Caco-2 (cell line): ENCODE data around the gene PARP1. TPM values are rescaled to one million over a fixed set of nuclear protein-coding genes. Genes with fewer than 3 reads are reported as not detected.
"Not testable (repeated sequence)": the region's sequence is repeated elsewhere in the genome, so short reads cannot be mapped to it uniquely, and the experiment has no call there.

Experiments used
- BruUV-seq: library from RNA; stranded (reverse); fragments of 400-500 nt; replicated peaks from 2 replicates; lab custom pipeline; 2021; lab: Mats Ljungman, UMichigan
- CTCF ChIA-PET: fragments of 300-600 bp; sonication (Branson Sonifier 250); formaldehyde crosslinking; loops from one replicate; lab custom pipeline; 2022; ENCODE audit warnings: antibody characterized with exemption; lab: Charles Lee
- POLR2A ChIA-PET: fragments of 300-600 bp; sonication (Branson Sonifier 250); formaldehyde crosslinking; loops from one replicate; lab custom pipeline; 2022; ENCODE audit warnings: antibody characterized with exemption; lab: Charles Lee
- DNase-seq, 2 experiments: peaks; one replicate each; pipeline versions ENCODE4 v3.0.0 to v3.0.0-alpha.2; 2020 to 2022
- H3K27me3 ChIP-seq: replicated peaks from 2 replicates; pipeline ENCODE4 v1.6.0; 2011; ENCODE audit warnings: low read length; ENCODE audit not compliant: control insufficient read depth, insufficient read depth
- H3K36me3 ChIP-seq: 2 replicates; pipeline ENCODE4 v1.5.1; 2011; ENCODE audit warnings: low read length; ENCODE audit not compliant: control insufficient read depth, insufficient read depth
- H3K4me1 ChIP-seq: fragments of 250-450 bp; sonication (Bioruptor Pico); 2 replicates; pipeline ENCODE4 v1.5.1; 2020; ENCODE audit warnings: mild to moderate bottlenecking
- H3K4me3 ChIP-seq: 2 replicates; pipeline ENCODE4 v1.5.1; 2011; ENCODE audit warnings: low read depth, mild to moderate bottlenecking, control low read depth, low read length
- H3K9me3 ChIP-seq: fragments of 250-450 bp; sonication (Bioruptor Pico); 2 replicates; pipeline ENCODE4 v1.5.1; 2020; ENCODE audit warnings: mild to moderate bottlenecking, moderate library complexity
- H3K27ac Mint-ChIP-seq: one replicate; pipeline ENCODE4 v1.8.0; 2022; ENCODE audit warnings: mixed read lengths; ENCODE audit not compliant: unreplicated experiment
- H3K27me3 Mint-ChIP-seq: one replicate; pipeline ENCODE4 v1.8.0; 2022; ENCODE audit warnings: mixed read lengths; ENCODE audit not compliant: insufficient read depth, unreplicated experiment
- H3K36me3 Mint-ChIP-seq: one replicate; pipeline ENCODE4 v1.8.0; 2022; ENCODE audit warnings: mild to moderate bottlenecking, mixed read lengths; ENCODE audit not compliant: insufficient read depth, unreplicated experiment
- H3K4me1 Mint-ChIP-seq: one replicate; pipeline ENCODE4 v1.8.0; 2022; ENCODE audit warnings: low read depth, mixed read lengths; ENCODE audit not compliant: unreplicated experiment
- H3K4me3 Mint-ChIP-seq: one replicate; pipeline ENCODE4 v1.8.0; 2022; ENCODE audit warnings: mild to moderate bottlenecking, moderate library complexity, mixed read lengths; ENCODE audit not compliant: unreplicated experiment
- H3K9me3 Mint-ChIP-seq: one replicate; pipeline ENCODE4 v1.8.0; 2022; ENCODE audit warnings: mixed read lengths; ENCODE audit not compliant: unreplicated experiment
- CTCF ChIP-seq, 2 experiments: fragments of 200-600 bp in 1 of 2; IDR thresholded peaks; 1 replicate in 1 of 2; 2 replicates in 1 of 2; pipeline versions ENCODE4 v1.5.1 to v1.8.0; 2011 to 2022; ENCODE audit warnings: antibody characterized with exemption in 1 of 2, control low read depth in 1 of 2, inconsistent platforms in 1 of 2, low read depth in 1 of 2, low read length in 1 of 2, mild to moderate bottlenecking in 1 of 2, moderate library complexity in 1 of 2; ENCODE audit not compliant: insufficient read depth in 1 of 2, severe bottlenecking in 1 of 2, unreplicated experiment in 1 of 2
- intact Hi-C: fragments of 100-400 bp; cut with micrococcal nuclease; formaldehyde crosslinking; loops from one replicate; pipeline ENCODE4 v1.10.0; 2022; ENCODE audit not compliant: unreplicated experiment
- total RNA-seq: library from RNA; stranded (reverse); gene quantifications from 2 replicates; pipeline ENCODE4 v1.2.3, GENCODE V29; 2022

PARP1 gene
- total RNA-seq, 1 experiment from 2014 or later = 136 TPM

DNA sequence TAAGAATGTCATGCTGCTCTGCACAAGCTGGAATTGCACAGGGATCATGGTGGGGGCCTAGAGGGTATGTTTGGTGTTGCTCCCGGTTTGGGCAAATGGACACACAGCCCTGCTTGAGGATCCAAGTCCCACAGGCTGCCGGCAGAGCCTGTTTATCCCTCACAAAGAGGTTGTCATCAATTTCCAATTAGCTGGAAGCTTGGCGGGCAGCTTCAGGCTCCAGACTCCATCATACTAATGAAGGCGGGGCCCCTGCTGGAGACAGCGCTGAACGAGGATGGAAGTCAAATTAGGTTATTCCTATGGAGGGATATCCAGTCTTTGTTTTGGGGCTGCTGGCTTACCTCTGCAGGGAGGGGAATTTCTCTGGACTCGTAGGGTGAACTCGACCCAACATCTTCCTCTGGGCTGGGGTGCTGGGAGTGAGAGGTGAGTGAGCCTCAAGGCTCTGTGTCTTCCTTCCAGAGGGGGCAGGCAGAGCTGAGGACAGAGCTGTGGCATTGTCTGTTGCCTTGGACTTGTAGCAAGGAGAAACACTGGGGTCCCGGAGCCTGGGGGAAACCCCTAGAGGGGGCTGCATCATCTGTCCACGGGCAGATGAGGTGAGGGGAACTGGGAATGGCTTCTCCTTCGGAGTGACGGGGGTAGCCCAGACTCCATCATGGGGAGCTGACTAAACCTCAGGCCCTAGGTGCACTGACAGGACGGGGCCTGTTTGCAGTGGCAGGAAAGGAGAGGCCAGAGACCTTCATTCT, 24.9 kb upstream of the PARP1 start:
- H3K27ac Mint-ChIP-seq = no peak overlapping the region
- BruUV-seq = no TSS peak
- Histone ChIP-seq H3K36me3 (no peaks in the 10 kb centered on the region), H3K4me3 (no peak overlapping the region), H3K27me3 (no peaks in the 10 kb centered on the region), H3K4me1 (no peaks in the 10 kb centered on the region), H3K9me3 (no peaks in the 10 kb centered on the region)
- no peak overlapping the region for H3K4me3 Mint-ChIP-seq
- no peak for TF ChIP-seq CTCF (IDR thresholded peaks at IDR 0.05; ENCODE audit: insufficient read depth in 1 of 2, low read depth in 1 of 2, low read length in 1 of 2, severe bottlenecking in 1 of 2, unreplicated experiment in 1 of 2)
- DNase-seq = no peak
- no peaks in the 10 kb centered on the region for H3K9me3 Mint-ChIP-seq
- intact Hi-C loops = no loop called here
- ChIA-PET CTCF (interaction anchor here (0.6 kb wide), 1 partner anchor 10 kb away, joined by 3 read pairs; no protein-coding TSS in a partner anchor), POLR2A (no interaction called here)
- peaks cover 3% of the 10 kb centered on the region for H3K27me3 Mint-ChIP-seq
- H3K4me1 Mint-ChIP-seq = no peaks in the 10 kb centered on the region
- H3K36me3 Mint-ChIP-seq = no peaks in the 10 kb centered on the region

GRCh38 chr1:226431898-226432297, 24.0 kb upstream of the PARP1 start:
- H3K36me3 ChIP-seq, BruUV-seq, POLR2A ChIA-PET, H3K27ac Mint-ChIP-seq, H3K4me3 ChIP-seq, H3K27me3 Mint-ChIP-seq, H3K9me3 Mint-ChIP-seq, H3K9me3 ChIP-seq, H3K36me3 Mint-ChIP-seq, H3K4me3 Mint-ChIP-seq, H3K27me3 ChIP-seq, CTCF ChIA-PET, H3K4me1 ChIP-seq, H3K4me1 Mint-ChIP-seq, intact Hi-C loops, DNase-seq: not testable (repeated sequence)

- POLR2A ChIA-PET = no interaction called here
- H3K4me3 Mint-ChIP-seq = no peak overlapping the region
- H3K36me3 ChIP-seq = no peaks in the 10 kb centered on the region
- no peaks in the 10 kb centered on the region for H3K36me3 Mint-ChIP-seq
- CTCF ChIA-PET = no interaction called here
- no peaks in the 10 kb centered on the region for H3K27me3 Mint-ChIP-seq
- BruUV-seq = no TSS peak
- H3K4me1 Mint-ChIP-seq = no peaks in the 10 kb centered on the region
- no peaks in the 10 kb centered on the region for H3K27me3 ChIP-seq
- TF ChIP-seq CTCF (IDR thresholded peaks at IDR 0.05; ENCODE audit: insufficient read depth in 1 of 2, low read depth in 1 of 2, low read length in 1 of 2, severe bottlenecking in 1 of 2, unreplicated experiment in 1 of 2) = no peak
- H3K4me3 ChIP-seq = no peak overlapping the region
- no peaks in the 10 kb centered on the region for H3K9me3 ChIP-seq
- no peak for DNase-seq
- no peak overlapping the region for H3K27ac Mint-ChIP-seq
- H3K9me3 Mint-ChIP-seq = no peaks in the 10 kb centered on the region
- no peaks in the 10 kb centered on the region for H3K4me1 ChIP-seq
- intact Hi-C loops = no loop called here
Measured at GRCh38 chr1:226429858-226430715, 22.2 kb upstream of the PARP1 start.
